Spleen (tissue), 7 donors: ENCODE measurements around the gene CEP112.

Experiments
- CTCF ChIP-seq, 11 experiments: fragments of 200-600 bp in 7 of 11; fragments of 450-650 bp in 4 of 11; sonication (generic) in 4 of 11; IDR thresholded peaks in 8 of 11; conservative IDR thresholded peaks in 3 of 11; 1 replicate in 7 of 11; 2 replicates in 4 of 11; pipeline versions ENCODE4 v1.4.0 to v1.8.0; 2016 to 2021; ENCODE audit warnings: antibody characterized with exemption in 11 of 11, inconsistent platforms in 4 of 11, mild to moderate bottlenecking in 1 of 11
- POLR2A ChIP-seq, 3 donors: fragments of 450-650 bp; IDR thresholded peaks; one replicate each; pipeline ENCODE4 v1.5.1; 2017; ENCODE audit warnings: antibody characterized with exemption in 3 of 3, mild to moderate bottlenecking in 1 of 3
- POLR2AphosphoS5 ChIP-seq, 3 donors: sonication (generic); formaldehyde crosslinking; IDR thresholded peaks; one replicate each; pipeline ENCODE4 v1.5.1; 2017; ENCODE audit warnings: antibody characterized with exemption in 3 of 3
- donor health status: DM: no; HTN: no; CAD: no; lungs with moderate emphysema.
- donor health status: DM: no; HTN: no; CAD: no.
- donor health status: DM: no; HTN: no; CAD: no.

- TF ChIP-seq POLR2AphosphoS5 (IDR thresholded peaks at IDR 0.05) (no peak), CTCF (IDR thresholded peaks at IDR 0.05 in 8 of 11, conservative IDR thresholded peaks at IDR 0.05 in 3 of 11) (no peak), POLR2A (IDR thresholded peaks at IDR 0.05) (no peak)
These were observed 41.2 kb downstream of the CEP112 start for GRCh38 chr17:66150708-66151107.
